ENCODE results near the gene MSI2. TPM values are rescaled to one million over a fixed set of nuclear protein-coding genes. Genes with fewer than 3 reads are reported as not detected.

MSI2 gene
- total RNA-seq, 1 donor from 2014 or later = 31.3 TPM

- H3K9me3 ChIP-seq = no peaks in the 10 kb centered on the region
- intact Hi-C loops (cut with DNase I) = no loop called here
- no peaks in the 10 kb centered on the region for H3K27me3 ChIP-seq
- H3K27ac ChIP-seq = no peak overlapping the region
- no peak for DNase-seq
- ATAC-seq = no peak
- no peaks in the 10 kb centered on the region for H3K4me1 ChIP-seq
- TF ChIP-seq CTCF (IDR thresholded peaks at IDR 0.05) = no peak
- H3K4me3 ChIP-seq = no peak overlapping the region
- H3K36me3 ChIP-seq = no peaks in the 10 kb centered on the region
These were observed 76.2 kb downstream of the MSI2 start for GRCh38 chr17:57332501-57332900.

- intact Hi-C loops (cut with DNase I) = no loop called here
- no peak for TF ChIP-seq CTCF (IDR thresholded peaks at IDR 0.05)
- DNase-seq (no peak), ATAC-seq (no peak)
- H3K4me1 ChIP-seq = no peaks in the 10 kb centered on the region
- no peak overlapping the region for H3K27ac ChIP-seq
- no peak overlapping the region for H3K4me3 ChIP-seq
- no peaks in the 10 kb centered on the region for H3K36me3 ChIP-seq
- H3K9me3 ChIP-seq = no peaks in the 10 kb centered on the region
- no peaks in the 10 kb centered on the region for H3K27me3 ChIP-seq
These were observed 79.0 kb downstream of the MSI2 start for GRCh38 chr17:57335195-57335792.

GRCh38 chr17:57337390-57337789 is 81.1 kb downstream of the MSI2 start:
- ATAC-seq (no peak), DNase-seq (no peak)
- no peaks in the 10 kb centered on the region for H3K36me3 ChIP-seq
- no peak for TF ChIP-seq CTCF (IDR thresholded peaks at IDR 0.05)
- H3K4me3 ChIP-seq = no peak overlapping the region
- H3K4me1 ChIP-seq = no peaks in the 10 kb centered on the region
- intact Hi-C loops (cut with DNase I) = no loop called here
- H3K27ac ChIP-seq = no peak overlapping the region
- H3K27me3 ChIP-seq = no peaks in the 10 kb centered on the region
- H3K9me3 ChIP-seq = no peaks in the 10 kb centered on the region

- intact Hi-C loops (cut with DNase I) = no loop called here
- H3K36me3 ChIP-seq = no peaks in the 10 kb centered on the region
These were observed 82.1 kb downstream of the MSI2 start for GRCh38 chr17:57338257-57338914.

GRCh38 chr17:57340160-57340981 is 84.0 kb downstream of the MSI2 start:
- Histone ChIP-seq H3K36me3 (no peaks in the 10 kb centered on the region), H3K9me3 (no peaks in the 10 kb centered on the region), H3K4me3 (no peak overlapping the region), H3K27me3 (no peaks in the 10 kb centered on the region), H3K27ac (no peak overlapping the region), H3K4me1 (no peaks in the 10 kb centered on the region)
- intact Hi-C loops (cut with DNase I) = no loop called here
- ATAC-seq (no peak), DNase-seq (no peak)
- TF ChIP-seq CTCF (IDR thresholded peaks at IDR 0.05) = no peak

More at GRCh38 chr17:57338257-57338914, 82.1 kb downstream of the MSI2 start:
- Histone ChIP-seq H3K4me1 (no peaks in the 10 kb centered on the region), H3K9me3 (no peaks in the 10 kb centered on the region), H3K27me3 (no peaks in the 10 kb centered on the region), H3K4me3 (no peak overlapping the region), H3K27ac (no peak overlapping the region)
- DNase-seq = no peak
- TF ChIP-seq CTCF (IDR thresholded peaks at IDR 0.05) = no peak
- ATAC-seq = no peak

Data from upper lobe of right lung (tissue), 1 donor.